A549 treated with dexamethasone at 1 μM for 4 hours (cell line): ENCODE measurements around the gene ENPP7. TPM values are rescaled to one million over a fixed set of nuclear protein-coding genes. Genes with fewer than 3 reads are reported as not detected.

Experiments used
- total RNA-seq: library from RNA; stranded (reverse); fragments of 200-300 nt; extraction: Qiagen RNA extraction; gene quantifications from 5 replicates; pipeline ENCODE4 v1.2.3, GENCODE V29; 2022

Gene ENPP7
- not detected in 5 replicates for total RNA-seq

GRCh38 chr17:79730769-79731483 is at the start of gene ENPP7:
TSS of gene ENPP7 (plus strand) at chr17:79730943. CDS start at chr17:79731140, 197 bp downstream.

GRCh38 chr17:79777894-79778503 is 47.3 kb downstream of the ENPP7 start, which contains the start of gene CBX2:
TSS of gene CBX2 (plus strand) at chr17:79778148. CDS start at chr17:79778236, 88 bp downstream.

Other genes starting within 250 kb of the ENPP7 start
- 3.2 to 7.2 TPM (median 4.2 TPM) in 5 replicates for gene RBFOX3, start 119.9 kb upstream of the ENPP7 start, total RNA-seq
- 11.9 to 17.1 TPM (median 15.9 TPM) in 5 replicates for gene CBX2, start 47.2 kb downstream of the ENPP7 start, total RNA-seq
- 10.2 to 14.9 TPM (median 13.2 TPM) in 5 replicates for gene CBX8, start 66.1 kb downstream of the ENPP7 start, total RNA-seq
- 27.3 to 42.4 TPM (median 38.9 TPM) in 5 replicates for gene CBX4, start 108.5 kb downstream of the ENPP7 start, total RNA-seq